ENCODE results near the gene HDAC4. TPM values are rescaled to one million over a fixed set of nuclear protein-coding genes. Genes with fewer than 3 reads are reported as not detected.

HDAC4 gene
- total RNA-seq, 1 donor from 2014 or later = 12.9 TPM

DNA sequence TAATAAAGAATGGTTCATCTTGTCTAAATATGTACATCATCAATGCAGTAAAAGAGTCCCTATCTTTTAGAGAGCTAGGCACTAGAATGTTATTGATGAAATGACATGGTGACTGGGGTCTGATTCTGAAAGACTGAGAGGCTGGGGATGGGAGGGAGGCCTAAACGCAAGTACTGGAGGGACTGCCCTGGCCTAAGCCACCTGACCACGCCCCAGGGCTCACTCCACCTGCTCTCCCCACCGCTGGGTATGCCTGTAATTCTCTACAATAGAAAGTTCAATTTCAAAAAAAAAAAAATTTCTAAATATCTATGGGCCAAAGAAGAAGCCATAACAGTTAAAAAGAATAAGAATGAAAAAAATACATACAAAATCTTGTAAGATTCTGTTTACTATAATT is 194.0 kb downstream of the HDAC4 start:
- no peak for DNase-seq (ENCODE audit: low read depth in 2 of 2)

DNA sequence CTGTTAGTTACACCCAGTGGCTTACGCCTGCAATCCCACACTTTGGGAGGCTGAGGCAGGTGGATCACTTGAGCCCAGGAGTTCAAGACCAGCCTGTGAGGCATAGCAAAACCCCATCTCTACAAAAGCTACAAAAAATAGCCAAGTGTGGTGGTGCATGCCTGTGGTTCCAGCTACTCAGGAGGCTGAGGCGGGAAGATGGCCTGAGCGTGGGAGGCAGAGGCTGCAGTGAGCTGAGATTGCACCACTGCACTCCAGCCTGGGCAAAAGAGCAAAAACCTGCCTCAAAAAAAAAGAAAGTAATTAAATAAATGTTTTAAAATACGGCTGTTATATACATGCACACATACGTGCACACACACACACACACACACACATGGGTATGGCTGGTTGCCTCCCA is 194.8 kb downstream of the HDAC4 start:
- DNase-seq (ENCODE audit: low read depth in 2 of 2) = no peak

DNA sequence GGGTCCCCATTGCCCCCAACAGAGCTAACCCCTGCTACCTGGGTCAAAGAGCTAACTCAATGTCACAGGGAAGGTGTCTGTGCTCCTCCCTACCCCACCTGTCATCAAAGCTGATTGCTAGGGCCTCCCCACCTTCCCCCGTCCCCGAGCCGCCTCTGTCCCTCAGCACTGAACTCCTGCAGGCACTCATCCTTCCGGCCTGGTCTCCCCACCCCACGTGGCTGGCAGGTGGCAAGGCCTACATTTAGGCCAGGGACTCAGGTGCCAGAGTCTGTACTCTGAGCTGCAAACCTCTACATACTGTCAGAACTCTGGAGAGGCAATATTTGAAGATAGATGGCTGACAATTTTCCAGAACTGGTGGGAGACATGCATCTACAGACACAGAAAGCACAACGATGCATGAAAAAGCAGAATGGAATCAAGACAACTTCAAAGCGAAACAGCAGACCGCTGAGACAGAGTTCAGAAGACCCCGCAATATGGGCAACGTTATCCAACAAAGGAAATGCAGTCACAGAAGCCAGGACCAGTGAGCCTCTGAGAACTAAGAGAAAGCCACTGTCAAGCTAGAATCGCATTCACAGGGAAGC is 195.8 kb downstream of the HDAC4 start:
- DNase-seq (ENCODE audit: low read depth in 2 of 2) = no peak

DNA sequence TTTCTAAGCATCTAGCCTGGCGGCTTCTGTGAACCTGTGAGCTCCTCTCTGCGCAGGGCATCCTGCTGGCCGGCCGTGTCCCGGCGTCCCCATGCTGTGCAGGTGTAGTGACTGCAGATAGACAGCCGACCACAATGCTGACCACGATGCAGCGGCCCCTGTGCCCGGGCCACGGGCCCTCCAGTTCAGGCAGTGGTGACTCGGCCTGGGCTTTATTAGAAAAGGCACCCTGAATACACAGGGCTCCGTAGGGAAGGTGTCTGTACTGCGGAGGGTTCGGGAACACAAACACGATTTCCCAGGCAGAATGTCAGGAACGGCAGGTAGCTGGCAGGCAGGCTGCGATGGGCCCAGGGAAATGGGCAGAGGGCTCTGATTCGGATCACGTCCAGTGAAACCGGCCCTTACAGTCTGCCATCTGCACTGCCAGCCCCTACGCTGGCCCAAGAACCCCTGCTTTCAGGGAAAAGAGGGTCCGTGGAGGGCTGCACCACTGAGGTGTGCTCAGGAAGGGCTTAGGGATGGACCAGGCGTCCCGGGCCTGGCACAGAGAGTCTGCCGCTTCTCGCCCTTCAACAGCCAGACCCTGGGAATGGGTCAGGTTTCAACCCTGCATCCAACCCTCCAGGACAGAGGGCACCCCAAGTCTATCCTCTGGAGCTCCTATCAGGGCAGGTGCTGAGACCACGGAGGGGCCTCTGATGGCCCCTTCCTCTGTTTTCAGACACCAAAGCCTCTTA is 196.5 kb downstream of the HDAC4 start:
- no peak for DNase-seq (ENCODE audit: low read depth in 2 of 2)

DNA sequence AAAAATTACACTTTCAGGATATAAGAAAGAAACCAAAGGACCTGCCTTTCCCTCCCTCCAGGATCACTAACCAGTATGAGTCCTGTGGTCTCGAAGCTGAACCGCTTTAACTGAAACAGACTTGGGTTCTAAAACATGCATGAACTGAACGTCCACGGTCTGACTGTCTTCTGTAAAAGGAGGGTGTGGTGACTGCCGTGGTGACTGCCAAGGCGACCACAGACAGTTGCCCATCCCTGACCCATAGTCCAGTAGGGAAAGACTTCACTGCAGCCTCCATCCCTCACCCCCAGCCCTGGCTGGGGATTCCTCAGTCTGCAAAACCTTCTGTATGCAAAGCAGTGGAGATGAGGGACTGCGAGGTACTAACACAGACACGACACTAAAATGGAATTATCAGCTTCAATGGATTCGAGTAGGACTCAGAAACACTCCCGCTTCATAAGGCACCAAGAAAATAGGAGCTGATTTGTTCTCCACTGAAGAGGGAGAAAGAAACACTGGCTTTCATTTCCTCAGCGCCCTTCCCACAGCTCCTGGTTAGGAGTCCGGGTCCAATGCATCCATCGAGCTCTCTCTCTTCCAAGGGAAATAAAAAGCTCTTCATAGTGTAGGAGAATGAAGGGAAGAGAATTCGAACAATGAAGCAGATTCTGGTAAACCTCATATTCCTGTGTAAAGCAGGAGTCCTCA is 197.2 kb downstream of the HDAC4 start:
- DNase-seq (ENCODE audit: low read depth in 2 of 2) = no peak

DNA sequence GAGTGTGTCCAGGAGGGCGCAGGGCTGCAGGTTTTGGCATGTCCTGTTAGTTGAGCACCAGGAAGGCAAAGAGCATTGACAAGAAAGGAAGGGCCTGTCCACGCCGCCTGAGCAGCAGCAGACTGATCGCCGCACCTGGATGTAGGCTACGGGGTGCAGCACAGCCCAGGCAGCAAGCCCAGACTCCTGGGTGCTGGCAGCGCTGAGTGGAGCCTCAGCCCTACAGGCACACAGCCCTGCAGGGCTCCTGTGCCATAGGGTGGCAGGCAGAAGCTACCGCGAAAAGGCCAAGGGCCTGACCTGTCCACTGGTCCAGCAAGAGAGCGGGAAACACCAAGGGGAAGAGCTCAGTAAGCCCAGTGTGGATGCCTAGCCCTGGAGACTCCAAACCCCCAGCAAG is 198.0 kb downstream of the HDAC4 start:
- no peak for DNase-seq (ENCODE audit: low read depth in 2 of 2)

DNA sequence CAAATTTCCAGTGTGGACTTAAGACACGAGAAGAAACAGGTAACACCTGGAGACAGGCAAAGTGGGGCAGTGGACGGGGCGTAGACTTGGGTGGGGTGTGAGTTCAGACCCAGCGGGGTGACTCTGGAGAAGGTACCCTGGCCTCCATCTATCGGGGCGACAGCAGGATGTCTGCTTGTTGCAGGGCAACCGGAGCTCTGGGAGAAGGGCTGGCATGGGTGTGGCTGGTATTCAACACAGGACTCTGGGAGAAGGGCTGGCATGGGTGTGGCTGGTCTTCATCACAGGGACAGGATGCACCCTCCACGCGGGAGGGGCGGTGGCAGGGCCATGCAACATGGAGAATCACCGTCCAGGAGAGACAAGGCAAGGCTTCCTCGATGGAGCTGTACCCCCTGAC is 198.5 kb downstream of the HDAC4 start:
- DNase-seq (ENCODE audit: low read depth in 2 of 2) = no peak

DNA sequence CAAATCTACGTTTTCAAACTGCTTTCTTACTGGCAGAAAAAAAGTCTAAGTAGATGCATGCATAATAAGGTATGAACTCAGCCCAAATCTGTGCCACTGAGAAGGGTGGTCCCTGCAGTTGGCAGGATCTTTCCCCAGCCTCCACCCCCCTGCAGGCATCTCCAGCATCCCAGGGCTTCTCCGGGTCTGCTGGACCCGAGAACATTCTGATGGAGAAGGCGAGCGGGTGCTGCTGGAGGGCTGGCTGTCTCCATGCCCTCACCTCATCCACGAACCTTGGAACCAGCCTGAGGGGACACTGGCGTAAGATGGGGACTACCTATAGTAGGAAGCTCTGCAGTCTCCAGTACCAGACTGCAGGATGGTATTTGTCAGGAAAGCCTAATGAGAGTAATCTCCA is 198.9 kb downstream of the HDAC4 start:
- DNase-seq (ENCODE audit: low read depth in 2 of 2) = no peak

DNA sequence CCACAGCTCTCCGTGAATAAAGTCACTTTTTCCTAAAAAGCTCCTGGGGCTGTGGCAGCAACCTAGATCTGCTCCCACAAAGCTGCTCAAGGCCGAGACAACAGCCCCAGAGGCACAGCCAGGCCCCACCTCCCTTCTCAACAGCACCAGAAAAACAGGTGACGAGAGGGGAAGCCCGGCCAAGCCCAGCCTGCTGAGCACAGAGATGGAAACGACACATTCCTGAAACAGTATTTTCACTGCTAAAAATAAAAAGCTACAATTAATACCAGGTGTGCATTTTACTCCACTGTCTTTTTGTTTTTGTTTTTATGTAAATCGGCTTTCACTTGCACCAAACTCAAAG is 199.3 kb downstream of the HDAC4 start:
- DNase-seq (ENCODE audit: low read depth in 2 of 2) = peak in 1 of 2 donors; percentile 12

DNA sequence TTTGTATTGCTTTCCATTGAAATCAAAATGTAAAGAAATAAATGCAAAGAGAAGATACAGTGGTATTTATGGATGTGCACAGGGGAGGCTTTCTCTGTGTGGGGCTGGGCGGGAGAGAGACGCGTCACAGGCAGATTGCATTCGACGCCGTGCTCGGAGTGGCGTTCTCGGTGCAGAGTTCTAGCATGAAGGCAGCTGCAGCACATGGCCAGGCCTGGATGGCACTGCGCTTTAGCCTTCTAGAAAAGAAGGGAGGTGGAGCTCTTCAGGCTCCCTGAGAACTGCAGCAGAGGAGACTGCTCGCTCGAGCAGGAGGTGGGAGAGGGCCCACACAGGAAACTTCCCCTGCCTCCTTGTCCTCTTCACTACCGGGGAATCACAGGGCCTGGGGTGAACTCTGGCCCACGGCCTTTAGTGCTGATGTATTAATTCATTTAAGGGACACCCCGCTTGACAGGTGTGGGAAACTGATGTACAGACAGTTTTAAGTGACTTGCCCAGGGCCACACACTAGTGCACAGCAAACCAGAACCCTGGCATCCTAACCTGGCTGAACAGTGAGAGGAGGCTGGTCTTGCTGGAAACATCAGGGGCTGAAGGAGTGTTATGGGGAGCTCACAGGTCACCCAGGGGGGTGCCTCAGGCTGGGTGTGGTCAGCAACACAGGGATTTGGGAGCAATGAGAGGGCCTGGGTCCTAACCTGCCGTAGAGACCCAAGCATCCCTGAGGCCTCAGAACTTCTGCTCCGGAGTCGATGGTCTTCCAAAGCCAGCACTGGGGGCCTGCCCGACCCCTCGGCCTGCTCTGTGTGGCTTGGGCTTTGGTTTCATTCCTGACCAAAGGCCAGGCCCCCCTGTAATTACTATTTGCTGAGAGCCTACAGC is 199.9 kb downstream of the HDAC4 start:
- DNase-seq (ENCODE audit: low read depth in 2 of 2) = no peak

DNA sequence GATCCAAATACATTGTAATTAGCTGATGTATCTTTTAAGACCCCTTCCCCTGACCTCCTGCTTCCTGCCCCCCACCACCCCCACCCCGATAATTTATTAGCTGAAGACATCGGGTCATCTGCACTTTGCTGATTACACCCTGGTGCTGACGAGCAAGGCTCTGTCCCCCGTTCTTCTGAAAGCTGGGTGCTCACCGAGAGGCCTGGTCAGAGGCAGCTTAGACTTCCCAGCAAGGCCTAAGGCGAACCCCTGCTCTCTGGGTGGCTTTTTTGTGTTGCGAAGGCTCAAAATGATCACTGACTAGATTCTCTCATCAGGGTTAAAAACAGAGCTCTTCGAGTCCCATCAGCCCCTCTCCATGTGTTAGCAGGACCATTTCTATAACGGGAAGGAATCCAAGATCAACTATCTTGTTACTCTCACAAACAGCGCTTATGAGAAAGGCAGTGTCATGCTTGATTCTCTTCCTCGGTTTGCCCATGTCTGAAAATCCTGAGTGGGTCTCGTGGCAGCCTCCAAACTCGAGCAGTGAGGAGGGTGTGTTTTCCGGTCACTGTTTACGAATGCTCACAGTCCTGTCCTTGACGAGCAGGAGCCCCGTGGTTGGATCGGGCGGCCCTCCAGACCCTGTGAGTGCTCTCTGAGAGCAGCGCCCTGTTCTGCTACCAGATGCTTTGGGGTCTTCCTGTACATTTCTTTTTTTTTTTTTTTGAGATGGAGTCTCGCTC is 201.6 kb downstream of the HDAC4 start:
- DNase-seq (ENCODE audit: low read depth in 2 of 2) = no peak

DNA sequence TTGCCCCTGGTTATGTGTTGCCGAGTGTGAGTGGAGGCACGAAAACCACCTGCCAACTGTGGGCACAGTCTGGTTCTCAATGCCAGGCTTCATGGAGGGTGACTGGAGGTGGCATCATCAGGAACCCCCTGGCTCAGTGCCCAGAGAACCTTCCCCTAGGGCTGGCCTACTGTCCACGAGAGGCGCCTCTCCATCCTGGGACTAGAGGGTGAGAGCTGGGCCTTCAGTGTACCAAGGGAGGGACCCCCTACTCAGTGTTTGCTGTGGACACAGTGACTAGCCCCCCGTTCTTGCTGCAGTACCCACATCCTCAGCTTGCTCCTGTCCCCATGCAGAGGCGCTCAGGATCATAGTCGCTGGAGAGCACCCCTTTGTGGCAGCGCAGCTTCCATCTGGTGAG is 202.6 kb downstream of the HDAC4 start:
- DNase-seq (ENCODE audit: low read depth in 2 of 2) = no peak

DNA sequence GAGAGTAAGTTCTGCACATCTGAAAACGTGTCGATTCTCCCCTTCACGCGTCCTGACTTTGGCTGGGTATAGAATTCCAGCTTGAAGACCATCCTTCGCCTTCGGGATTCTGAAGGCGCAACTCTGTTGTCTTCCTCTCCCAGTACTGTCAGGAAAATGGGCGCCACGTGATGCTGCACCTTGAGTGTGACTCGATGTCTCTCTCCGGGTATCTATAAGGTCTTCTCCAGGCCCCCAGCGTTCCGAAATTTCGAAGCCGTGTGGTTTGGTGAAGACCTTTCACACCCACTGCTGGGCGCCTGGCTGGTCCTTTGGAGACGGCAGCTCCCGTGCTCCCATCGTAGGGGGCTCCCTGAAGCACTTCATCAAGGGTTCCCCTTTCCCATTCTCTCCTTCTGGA is 203.7 kb downstream of the HDAC4 start:
- DNase-seq (ENCODE audit: low read depth in 2 of 2) = no peak

DNA sequence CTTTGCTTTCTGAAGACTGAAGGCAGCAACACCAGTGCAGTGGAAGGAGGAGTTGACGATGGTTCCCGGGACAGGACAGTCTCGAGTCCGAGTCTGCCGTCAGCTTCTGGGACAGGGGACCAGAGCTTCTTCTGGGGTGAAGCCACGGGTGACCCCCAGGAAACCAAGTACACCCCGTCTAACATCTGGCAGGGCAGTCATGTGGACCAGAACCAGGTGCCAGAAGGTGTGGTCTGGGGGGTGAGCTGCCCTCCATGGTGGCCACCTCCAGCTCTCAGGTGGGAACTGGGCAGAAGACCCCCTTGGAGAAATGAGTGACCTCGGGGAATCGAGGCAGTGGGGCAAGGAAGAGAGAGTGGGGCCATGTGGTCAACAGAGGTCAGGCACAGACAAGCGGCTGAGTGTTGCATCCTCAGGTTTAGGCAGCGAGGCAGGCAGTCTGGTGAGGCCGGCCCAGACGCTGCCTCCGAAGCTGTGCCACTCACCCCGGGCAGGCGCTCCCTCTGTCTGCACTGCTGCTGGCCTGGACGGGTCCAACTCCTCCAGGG is 204.3 kb downstream of the HDAC4 start:
- DNase-seq (ENCODE audit: low read depth in 2 of 2) = no peak

DNA sequence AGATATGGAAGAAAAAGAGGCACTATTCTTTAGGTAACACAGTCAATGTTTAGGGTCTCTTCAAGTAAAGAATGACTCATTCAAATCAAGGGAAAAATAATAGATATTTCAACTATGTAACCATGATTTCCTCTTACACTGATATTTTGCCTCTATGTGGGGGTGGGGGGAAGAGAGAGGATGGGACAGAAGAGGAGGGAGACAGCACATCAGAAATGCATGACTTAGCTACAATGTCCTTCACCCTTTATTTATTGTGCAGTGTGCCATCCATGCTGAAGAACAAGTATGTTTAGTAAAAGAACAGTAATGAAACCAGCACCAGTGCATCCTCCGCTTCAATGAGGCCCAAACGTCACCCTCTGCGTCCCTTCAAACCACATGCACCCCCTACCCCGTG is 204.8 kb downstream of the HDAC4 start:
- no peak for DNase-seq (ENCODE audit: low read depth in 2 of 2)

DNA sequence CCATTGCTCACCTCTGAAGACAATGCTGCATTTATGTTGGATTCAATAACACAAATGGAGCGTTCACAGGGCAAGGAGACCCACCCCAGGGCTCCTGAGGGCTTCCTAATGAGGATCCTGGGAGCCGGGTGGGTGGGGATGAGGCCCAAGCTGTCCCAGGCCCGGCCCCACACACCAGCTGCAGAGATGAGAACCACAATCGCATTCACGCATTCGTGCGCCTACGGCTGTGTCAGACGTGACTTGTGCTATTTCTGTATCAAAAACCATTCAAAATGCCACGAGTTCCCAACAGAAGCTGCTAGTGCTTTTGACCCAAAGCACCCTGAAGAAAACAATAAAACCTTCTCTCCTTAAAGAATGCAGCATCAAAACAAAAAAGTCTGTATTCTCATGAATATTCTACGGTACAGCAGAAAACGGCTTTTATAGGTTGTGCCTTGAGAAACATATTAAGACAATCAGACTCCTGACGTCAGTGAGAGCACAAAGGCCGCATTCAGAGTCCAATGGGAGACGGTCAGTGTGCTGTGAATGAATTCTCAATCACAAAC is 205.4 kb downstream of the HDAC4 start:
- no peak for DNase-seq (ENCODE audit: low read depth in 2 of 2)

DNA sequence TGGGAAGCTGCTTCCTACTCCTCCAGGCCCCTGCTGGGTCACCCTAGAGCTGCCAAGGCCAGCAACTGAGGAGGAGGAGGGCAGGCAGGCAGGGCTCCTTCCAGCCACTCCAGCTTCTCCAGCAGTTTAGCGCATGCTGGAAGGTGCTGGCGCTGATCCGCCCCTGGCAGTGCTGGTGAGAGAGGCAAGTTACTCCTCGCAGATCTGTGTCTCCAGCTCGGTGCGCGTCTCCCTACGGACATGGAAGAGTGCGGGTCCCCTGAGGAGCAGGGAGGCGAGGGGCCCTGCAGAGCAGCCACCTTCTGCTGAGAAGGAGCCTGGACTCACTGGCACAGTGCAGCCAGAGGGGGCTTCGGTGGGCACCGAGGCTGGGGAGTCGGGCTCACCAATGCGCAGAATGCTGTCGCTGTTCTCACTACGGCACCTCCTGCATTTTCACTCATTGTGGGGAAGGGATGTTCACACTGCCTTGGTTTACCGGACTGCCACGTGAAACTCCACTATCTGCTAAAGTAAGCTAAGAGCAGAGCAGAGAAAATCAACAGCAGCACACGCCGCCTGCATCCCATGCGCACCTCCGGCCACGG is 206.0 kb downstream of the HDAC4 start:
- no peak for DNase-seq (ENCODE audit: low read depth in 2 of 2)

DNA sequence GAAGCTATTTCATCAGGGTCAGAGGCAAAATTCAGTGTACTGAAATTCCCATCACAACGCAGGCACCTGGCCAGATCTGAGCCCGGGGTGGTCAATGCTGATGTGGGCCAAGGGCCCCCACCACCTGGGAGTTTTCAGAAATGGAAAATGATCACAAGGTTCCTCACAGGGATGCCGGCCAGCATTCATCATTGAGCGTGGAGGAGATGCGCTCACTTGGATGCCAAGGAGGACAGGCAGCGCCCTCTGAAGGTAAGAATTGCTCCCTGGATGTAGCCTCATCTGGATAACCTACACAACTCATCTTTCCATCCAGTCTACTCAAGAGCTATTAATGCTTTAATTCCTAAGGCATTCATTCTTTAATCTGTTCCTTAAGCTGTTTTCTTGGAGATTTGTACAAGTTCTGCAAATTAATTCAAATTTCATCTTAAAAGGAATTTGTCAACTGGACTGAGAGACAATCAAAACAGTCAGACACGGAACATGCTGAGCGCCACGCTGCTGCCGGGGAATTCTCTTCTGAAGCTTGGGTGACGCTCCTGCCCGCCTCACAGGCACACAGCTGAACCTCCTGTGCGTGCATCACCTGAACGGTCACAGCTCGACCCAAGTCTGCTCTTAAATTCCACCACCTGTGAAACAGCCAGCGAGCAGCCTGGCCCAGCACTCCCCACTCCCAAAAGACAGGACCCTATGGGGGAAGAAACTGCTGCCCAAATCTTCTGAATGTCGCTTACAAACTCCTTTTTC is 206.7 kb downstream of the HDAC4 start:
- DNase-seq (ENCODE audit: low read depth in 2 of 2) = no peak

DNA sequence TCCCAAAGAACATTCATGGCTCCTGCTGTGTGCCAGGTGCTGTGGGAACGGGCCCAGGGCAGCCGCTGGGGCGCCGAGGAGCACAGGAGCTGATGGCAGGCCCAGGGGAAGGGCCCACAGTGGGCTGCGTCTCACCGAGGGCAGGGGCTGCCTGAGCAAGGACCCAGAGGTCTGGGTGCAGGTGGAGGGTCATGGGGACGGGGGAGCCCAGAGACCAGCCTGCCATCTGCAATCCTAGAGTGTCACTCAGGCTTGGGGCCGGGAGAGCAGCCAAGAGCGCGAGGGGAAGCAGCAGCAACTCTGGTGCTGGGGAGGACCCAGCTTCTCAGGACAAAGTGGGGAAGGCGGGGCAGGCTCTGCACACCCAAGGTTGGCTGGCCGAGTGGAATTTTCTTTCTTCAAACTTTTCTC is 207.4 kb downstream of the HDAC4 start:
- no peak for DNase-seq (ENCODE audit: low read depth in 2 of 2)

DNA sequence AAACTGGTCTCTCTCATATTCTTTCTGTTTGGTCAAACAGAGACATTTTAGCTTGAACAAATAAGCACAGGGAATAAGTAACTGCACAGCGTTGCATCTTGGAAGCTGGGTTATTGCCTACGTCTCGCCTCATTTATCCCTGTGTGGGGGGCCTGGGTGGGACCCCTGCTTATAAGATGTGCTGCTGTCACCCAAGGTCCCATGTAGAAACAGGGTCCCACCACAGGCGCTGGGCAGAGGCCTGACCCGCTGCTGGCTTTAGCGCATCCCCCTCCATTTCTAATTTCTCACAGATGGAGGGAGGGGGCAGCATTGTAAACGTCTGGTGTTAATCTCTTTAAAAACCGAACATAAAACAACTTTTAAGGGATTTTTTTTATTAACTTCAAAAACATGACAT is 207.8 kb downstream of the HDAC4 start:
- no peak for DNase-seq (ENCODE audit: low read depth in 2 of 2)

Measured in lung microvascular endothelial cell (primary cell).